Measurements from ENCODE around the gene IMMP2L. TPM values are rescaled to one million over a fixed set of nuclear protein-coding genes. Genes with fewer than 3 reads are reported as not detected.

Gene IMMP2L
- polyA plus RNA-seq, 2 of the 4 experiments (the other 2 are of a cell fraction) = 16.1 to 23.8 TPM

DNA sequence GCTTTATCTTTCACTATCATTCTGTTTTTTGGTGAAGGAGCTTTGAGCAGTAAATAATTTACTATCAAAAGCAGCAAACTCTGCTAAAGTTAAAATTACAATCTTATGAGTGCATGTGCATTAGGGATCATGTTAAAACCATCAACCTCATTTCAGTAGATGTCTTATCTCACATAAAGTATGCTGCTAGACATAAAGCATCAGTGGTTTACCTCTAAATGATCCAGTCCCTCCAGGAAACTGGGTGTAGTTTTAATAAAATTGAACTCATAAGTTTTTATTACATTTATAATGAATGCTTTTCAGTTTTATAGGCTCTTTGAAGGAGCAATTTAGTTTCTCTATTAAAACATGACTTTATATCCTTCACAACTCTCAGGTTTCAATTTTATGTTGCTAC is 362.6 kb downstream of the IMMP2L start:
- no peak for FAIRE-seq
- no peak for TF ChIP-seq EHF (CRISPR knock-in tag; IDR thresholded peaks at IDR 0.05)
- Histone ChIP-seq H3K9me3 (no peaks in the 10 kb centered on the region), H3K4me1 (peaks cover 7% of the 10 kb centered on the region; the same call in 1 of the 3 replicates), H3K4me2 (no peak overlapping the region), H3K27ac (no peak overlapping the region), H3K4me3 (no peak overlapping the region)
- POLR2A ChIA-PET = no interaction called here
- CTCF ChIA-PET = no interaction called here
- ATAC-seq = no peak
- no peak for DNase-seq (ENCODE audit: low read depth in 1 of 2, low spot score in 1 of 2)

DNA sequence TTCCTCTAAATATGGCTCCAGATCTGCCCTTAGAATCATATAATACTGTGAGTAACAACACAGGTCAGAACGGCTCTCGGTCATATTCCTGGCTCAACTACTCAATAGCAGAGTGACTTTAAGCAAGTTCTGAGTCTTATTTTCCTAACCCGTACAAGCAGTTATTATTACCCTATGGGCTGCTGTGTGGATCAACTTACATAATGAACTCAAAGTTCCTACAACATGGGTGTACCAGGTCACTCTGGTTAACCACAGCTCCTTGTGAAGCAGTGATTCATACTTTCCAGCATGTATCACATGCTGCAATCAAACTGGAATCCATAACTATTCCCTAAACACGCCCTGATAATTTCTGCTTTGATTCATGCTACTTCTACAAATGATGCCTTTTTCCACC is 364.0 kb downstream of the IMMP2L start:
- H3K9me3 ChIP-seq = no peaks in the 10 kb centered on the region
- ATAC-seq (peak; percentile 47 to 67; a peak in 4 of 6 replicates), DNase-seq (ENCODE audit: low read depth in 1 of 2, low spot score in 1 of 2) (peak in 1 of 2 experiments; percentile 45), FAIRE-seq (no peak)
- peak overlapping the region; percentile 24; the same call in 2 of the 3 replicates for H3K4me2 ChIP-seq
- ChIA-PET POLR2A (no interaction called here), CTCF (no interaction called here)
- H3K27ac ChIP-seq = no peak overlapping the region
- 64% methylated on average over 4 of the region's 4 CpGs for WGBS (ENCODE audit: missing lambda C conversion rate)
- peaks cover 10% of the 10 kb centered on the region; the same call in 2 of the 3 replicates for H3K4me1 ChIP-seq
- TF ChIP-seq MAFK (IDR thresholded peaks at IDR 0.05; ENCODE audit: partially characterized antibody) (no peak), FOSL2 (IDR thresholded peaks at IDR 0.05) (no peak), FOSL2 (CRISPR knock-in tag; IDR thresholded peaks at IDR 0.05) (peak; percentile 39)
- no peak overlapping the region for H3K4me3 ChIP-seq

DNA sequence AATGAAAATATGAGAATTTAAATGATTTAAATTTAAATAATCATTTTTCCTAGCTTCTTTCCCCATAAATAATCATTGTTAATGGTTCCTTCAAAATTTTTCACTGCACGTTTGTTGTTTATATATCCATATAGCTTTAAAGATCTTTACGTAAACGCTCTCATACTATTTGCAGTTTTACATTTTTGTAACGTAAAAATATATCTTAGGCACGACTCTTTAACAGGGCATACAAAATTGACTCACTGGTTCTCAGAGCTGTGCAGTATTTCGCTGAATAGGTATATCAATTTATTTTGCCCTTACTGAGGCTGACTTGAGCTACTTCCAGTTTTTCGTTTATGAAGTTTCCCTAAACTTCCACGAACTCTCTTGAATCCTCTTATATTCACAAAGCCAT is 365.6 kb downstream of the IMMP2L start:
- TF ChIP-seq ZC3H11A (IDR thresholded peaks at IDR 0.05) = no peak
- TF ChIP-seq NPAS2 (CRISPR knock-in tag; IDR thresholded peaks at IDR 0.05; ENCODE audit: borderline replicate concordance) = no peak
- TF ChIP-seq HDAC2 (IDR thresholded peaks at IDR 0.05) = no peak
- no peak for TF ChIP-seq CHD4 (IDR thresholded peaks at IDR 0.05; ENCODE audit: borderline replicate concordance)
- TF ChIP-seq RARB (CRISPR knock-in tag; IDR thresholded peaks at IDR 0.05) = no peak
- no peak for TF ChIP-seq RCOR1 (IDR thresholded peaks at IDR 0.05; ENCODE audit: low read depth, low read length)
- TF ChIP-seq, protein P1, sequence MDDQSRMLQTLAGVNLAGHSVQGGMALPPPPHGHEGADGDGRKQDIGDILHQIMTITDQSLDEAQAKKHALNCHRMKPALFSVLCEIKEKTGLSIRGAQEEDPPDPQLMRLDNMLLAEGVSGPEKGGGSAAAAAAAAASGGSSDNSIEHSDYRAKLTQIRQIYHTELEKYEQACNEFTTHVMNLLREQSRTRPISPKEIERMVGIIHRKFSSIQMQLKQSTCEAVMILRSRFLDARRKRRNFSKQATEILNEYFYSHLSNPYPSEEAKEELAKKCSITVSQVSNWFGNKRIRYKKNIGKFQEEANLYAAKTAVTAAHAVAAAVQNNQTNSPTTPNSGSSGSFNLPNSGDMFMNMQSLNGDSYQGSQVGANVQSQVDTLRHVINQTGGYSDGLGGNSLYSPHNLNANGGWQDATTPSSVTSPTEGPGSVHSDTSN (IDR thresholded peaks at IDR 0.05) = no peak
- no peak for TF ChIP-seq FOSB (CRISPR knock-in tag; IDR thresholded peaks at IDR 0.05)
- no peak for TF ChIP-seq SMC3 (IDR thresholded peaks at IDR 0.05)
- no peak for TF ChIP-seq CBX8 (IDR thresholded peaks at IDR 0.05)
- no peak for TF ChIP-seq HOXB5 (CRISPR knock-in tag; IDR thresholded peaks at IDR 0.05)
- no peak for TF ChIP-seq RNF2 (IDR thresholded peaks at IDR 0.05; ENCODE audit: borderline replicate concordance, low read depth)
- no peak for TF ChIP-seq HOXB13 (CRISPR knock-in tag; IDR thresholded peaks at IDR 0.05; ENCODE audit: low read depth)
- TF ChIP-seq ZSCAN20 (CRISPR knock-in tag; IDR thresholded peaks at IDR 0.05) = no peak
- no peak for TF ChIP-seq EHMT2 (IDR thresholded peaks at IDR 0.05; ENCODE audit: low read depth)
- TF ChIP-seq MAZ (IDR thresholded peaks at IDR 0.05; ENCODE audit: borderline replicate concordance, low read depth, low read length) = no peak
- TF ChIP-seq BHLHE40 (IDR thresholded peaks at IDR 0.05; ENCODE audit: low read depth, low read length) = no peak
- no peak for TF ChIP-seq SREBF2 (IDR thresholded peaks at IDR 0.05)
- no peak for TF ChIP-seq POLR2A (IDR thresholded peaks at IDR 0.05; ENCODE audit: low read length)
- TF ChIP-seq, protein P2, sequence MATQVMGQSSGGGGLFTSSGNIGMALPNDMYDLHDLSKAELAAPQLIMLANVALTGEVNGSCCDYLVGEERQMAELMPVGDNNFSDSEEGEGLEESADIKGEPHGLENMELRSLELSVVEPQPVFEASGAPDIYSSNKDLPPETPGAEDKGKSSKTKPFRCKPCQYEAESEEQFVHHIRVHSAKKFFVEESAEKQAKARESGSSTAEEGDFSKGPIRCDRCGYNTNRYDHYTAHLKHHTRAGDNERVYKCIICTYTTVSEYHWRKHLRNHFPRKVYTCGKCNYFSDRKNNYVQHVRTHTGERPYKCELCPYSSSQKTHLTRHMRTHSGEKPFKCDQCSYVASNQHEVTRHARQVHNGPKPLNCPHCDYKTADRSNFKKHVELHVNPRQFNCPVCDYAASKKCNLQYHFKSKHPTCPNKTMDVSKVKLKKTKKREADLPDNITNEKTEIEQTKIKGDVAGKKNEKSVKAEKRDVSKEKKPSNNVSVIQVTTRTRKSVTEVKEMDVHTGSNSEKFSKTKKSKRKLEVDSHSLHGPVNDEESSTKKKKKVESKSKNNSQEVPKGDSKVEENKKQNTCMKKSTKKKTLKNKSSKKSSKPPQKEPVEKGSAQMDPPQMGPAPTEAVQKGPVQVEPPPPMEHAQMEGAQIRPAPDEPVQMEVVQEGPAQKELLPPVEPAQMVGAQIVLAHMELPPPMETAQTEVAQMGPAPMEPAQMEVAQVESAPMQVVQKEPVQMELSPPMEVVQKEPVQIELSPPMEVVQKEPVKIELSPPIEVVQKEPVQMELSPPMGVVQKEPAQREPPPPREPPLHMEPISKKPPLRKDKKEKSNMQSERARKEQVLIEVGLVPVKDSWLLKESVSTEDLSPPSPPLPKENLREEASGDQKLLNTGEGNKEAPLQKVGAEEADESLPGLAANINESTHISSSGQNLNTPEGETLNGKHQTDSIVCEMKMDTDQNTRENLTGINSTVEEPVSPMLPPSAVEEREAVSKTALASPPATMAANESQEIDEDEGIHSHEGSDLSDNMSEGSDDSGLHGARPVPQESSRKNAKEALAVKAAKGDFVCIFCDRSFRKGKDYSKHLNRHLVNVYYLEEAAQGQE (IDR thresholded peaks at IDR 0.05) = no peak
- Histone ChIP-seq H3K9me3 (no peaks in the 10 kb centered on the region), H3K4me1 (peaks cover 20% of the 10 kb centered on the region), H3K4me2 (no peak overlapping the region), H3K27ac (no peak overlapping the region), H3K4me3 (no peak overlapping the region)
- 86% methylated on average over 8 of the region's 8 CpGs for WGBS (ENCODE audit: missing lambda C conversion rate)
- ATAC-seq (no peak), FAIRE-seq (no peak), DNase-seq (ENCODE audit: low read depth in 1 of 2, low spot score in 1 of 2) (no peak)
- ChIA-PET POLR2A (no interaction called here), CTCF (no interaction called here)

Data from A549 (cell line).